Tibial nerve (tissue), 4 donors: Measurements from ENCODE around the gene SMARCD3. TPM values are rescaled to one million over a fixed set of nuclear protein-coding genes. Genes with fewer than 3 reads are reported as not detected.

ENCODE experiments used
- DNase-seq, 2 donors: peaks; one replicate each; pipeline ENCODE4 v3.0.0-alpha.2; 2019; ENCODE audit warnings: low spot score in 2 of 2
- H3K27ac ChIP-seq, 4 donors: fragments of 200-600 bp; sonication (generic) in 3 of 4; one replicate each; pipeline ENCODE4 v1.5.1; 2017 to 2019; ENCODE audit warnings: mild to moderate bottlenecking in 1 of 4
- H3K27me3 ChIP-seq, 2 donors: fragments of 200-600 bp; sonication (generic) in 1 of 2; one replicate each; pipeline versions ENCODE4 v1.5.1 to v1.6.0; 2017 to 2019
- H3K36me3 ChIP-seq, 3 donors: fragments of 200-600 bp; sonication (generic); one replicate each; pipeline ENCODE4 v1.5.1; 2018 to 2019
- H3K4me1 ChIP-seq, 4 donors: fragments of 200-600 bp; sonication (generic) in 3 of 4; one replicate each; pipeline ENCODE4 v1.5.1; 2017 to 2019
- H3K4me3 ChIP-seq, 4 donors: fragments of 200-600 bp; sonication (generic) in 3 of 4; one replicate each; pipeline ENCODE4 v1.5.1; 2017 to 2019; ENCODE audit warnings: mild to moderate bottlenecking in 1 of 4, moderate library complexity in 1 of 4
- H3K9me3 ChIP-seq, 4 donors: fragments of 200-600 bp; sonication (generic) in 3 of 4; one replicate each; pipeline ENCODE4 v1.5.1; 2017 to 2019
- EP300 ChIP-seq, 2 donors: sonication (generic); formaldehyde crosslinking; IDR thresholded peaks; one replicate each; pipeline ENCODE4 v1.6.1; 2017; ENCODE audit warnings: antibody characterized with exemption in 2 of 2, mild to moderate bottlenecking in 1 of 2
- POLR2A ChIP-seq, 2 donors: fragments of 450-650 bp; IDR thresholded peaks; one replicate each; pipeline ENCODE4 v1.6.1; 2017; ENCODE audit warnings: antibody characterized with exemption in 2 of 2, mild to moderate bottlenecking in 2 of 2, moderate library complexity in 2 of 2
- WGBS, 2 donors: methylation state at CpG; one replicate each; pipeline ENCODE4 v1.1.5; 2018; 5-methylcytosine and 5-hydroxymethylcytosine counted together
- total RNA-seq, 4 donors: library from RNA; depleted of rRNA; stranded (reverse); fragments of >200 nt; gene quantifications; one replicate each; pipeline ENCODE4 v1.1.0, GENCODE V29; 2016
- TF ChIP-seq, protein P1 (sequence below), 5 experiments: fragments of 200-600 bp in 3 of 5; fragments of 450-650 bp in 2 of 5; sonication (generic) in 3 of 5; IDR thresholded peaks; one replicate each; pipeline ENCODE4 v1.5.1; 2016 to 2019; ENCODE audit warnings: antibody characterized with exemption in 5 of 5, mild to moderate bottlenecking in 3 of 5, moderate library complexity in 2 of 5

The SMARCD3 gene
- total RNA-seq, 4 donors from 2014 or later, result 55.5 to 97.2 (median 77.3) TPM

DNA sequence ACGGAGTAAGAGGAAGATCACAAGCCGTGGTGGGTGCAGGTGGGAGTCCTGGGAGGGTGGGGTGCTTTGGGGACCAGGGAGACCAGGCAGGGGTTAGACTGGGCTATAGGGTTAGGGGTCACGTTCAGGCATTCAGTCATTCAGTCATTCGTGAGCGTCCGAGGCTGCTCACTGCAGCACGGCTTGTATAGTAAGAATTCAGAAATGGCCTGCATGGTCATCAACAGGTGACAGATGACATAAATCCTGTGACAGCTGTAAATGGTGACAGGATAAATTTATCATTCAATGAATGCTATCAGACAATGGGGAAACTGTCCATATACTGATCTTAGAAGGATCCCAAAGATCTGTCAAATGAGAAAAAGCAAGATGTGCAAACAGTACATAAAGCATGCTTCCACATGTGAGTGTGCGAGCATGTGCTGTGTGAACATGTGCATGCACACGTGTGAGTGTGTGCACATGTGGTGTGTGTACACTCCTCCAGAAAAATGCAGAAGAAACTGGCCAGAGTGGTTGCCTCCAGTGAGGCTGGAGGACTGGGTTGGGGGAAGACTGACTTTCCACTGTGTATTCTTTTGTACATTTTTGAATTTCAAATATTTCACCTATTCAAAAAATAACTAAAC, 32.0 kb upstream of the SMARCD3 start:
- WGBS, 2 donors, result 83 to 86% methylated on average over 9 of the region's 9 CpGs
- H3K27ac ChIP-seq, result no peak overlapping the region
- no peaks in the 10 kb centered on the region for H3K27me3 ChIP-seq
- no peaks in the 10 kb centered on the region for H3K9me3 ChIP-seq
- peaks cover 0 to 21% (median 8%) of the 10 kb centered on the region in 4 donors for H3K4me1 ChIP-seq
- H3K4me3 ChIP-seq, result no peak overlapping the region
- DNase-seq, result no peak
- H3K36me3 ChIP-seq, result no peaks in the 10 kb centered on the region
- TF ChIP-seq EP300 (IDR thresholded peaks at IDR 0.05) (no peak), POLR2A (IDR thresholded peaks at IDR 0.05) (no peak)
- TF ChIP-seq, protein P1, sequence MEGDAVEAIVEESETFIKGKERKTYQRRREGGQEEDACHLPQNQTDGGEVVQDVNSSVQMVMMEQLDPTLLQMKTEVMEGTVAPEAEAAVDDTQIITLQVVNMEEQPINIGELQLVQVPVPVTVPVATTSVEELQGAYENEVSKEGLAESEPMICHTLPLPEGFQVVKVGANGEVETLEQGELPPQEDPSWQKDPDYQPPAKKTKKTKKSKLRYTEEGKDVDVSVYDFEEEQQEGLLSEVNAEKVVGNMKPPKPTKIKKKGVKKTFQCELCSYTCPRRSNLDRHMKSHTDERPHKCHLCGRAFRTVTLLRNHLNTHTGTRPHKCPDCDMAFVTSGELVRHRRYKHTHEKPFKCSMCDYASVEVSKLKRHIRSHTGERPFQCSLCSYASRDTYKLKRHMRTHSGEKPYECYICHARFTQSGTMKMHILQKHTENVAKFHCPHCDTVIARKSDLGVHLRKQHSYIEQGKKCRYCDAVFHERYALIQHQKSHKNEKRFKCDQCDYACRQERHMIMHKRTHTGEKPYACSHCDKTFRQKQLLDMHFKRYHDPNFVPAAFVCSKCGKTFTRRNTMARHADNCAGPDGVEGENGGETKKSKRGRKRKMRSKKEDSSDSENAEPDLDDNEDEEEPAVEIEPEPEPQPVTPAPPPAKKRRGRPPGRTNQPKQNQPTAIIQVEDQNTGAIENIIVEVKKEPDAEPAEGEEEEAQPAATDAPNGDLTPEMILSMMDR (IDR thresholded peaks at IDR 0.05), result no peak

- Histone ChIP-seq H3K27ac (no peak overlapping the region), H3K27me3 (no peaks in the 10 kb centered on the region), H3K9me3 (no peaks in the 10 kb centered on the region), H3K36me3 (no peaks in the 10 kb centered on the region), H3K4me3 (no peak overlapping the region), H3K4me1 (peaks cover 0 to 25% (median 8%) of the 10 kb centered on the region in 4 donors)
- TF ChIP-seq EP300 (IDR thresholded peaks at IDR 0.05) (no peak), POLR2A (IDR thresholded peaks at IDR 0.05) (no peak)
- TF ChIP-seq, protein P1 (IDR thresholded peaks at IDR 0.05), result no peak
- WGBS, 2 donors, result 80 to 82% methylated on average over 5 of the region's 5 CpGs
- no peak for DNase-seq
Observed at GRCh38 chr7:151279868-151280267, 31.4 kb upstream of the SMARCD3 start.

DNA sequence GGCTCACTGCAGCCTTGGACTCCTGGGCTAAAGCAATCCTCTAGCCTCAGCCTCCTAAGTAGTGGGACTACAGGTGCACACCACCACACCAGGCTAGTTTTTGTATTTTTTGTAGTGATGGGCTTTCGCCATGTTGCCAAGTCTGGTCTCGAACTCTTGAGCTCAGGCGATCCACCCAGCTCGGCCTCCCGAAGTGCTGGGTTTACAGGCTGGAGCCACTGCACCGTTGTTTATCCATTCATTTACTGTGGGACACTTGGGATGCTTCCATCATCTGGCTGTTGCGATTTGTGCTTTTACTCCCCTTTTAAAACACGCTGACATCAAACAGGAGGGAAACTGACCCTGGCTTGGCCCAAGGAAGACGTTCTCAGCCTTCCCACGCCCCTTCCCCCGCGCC, 30.5 kb upstream of the SMARCD3 start:
- no peak overlapping the region for H3K4me3 ChIP-seq
- peaks cover 0 to 6% (median 0%) of the 10 kb centered on the region in 3 donors for H3K36me3 ChIP-seq
- peaks cover 0 to 30% (median 8%) of the 10 kb centered on the region in 4 donors for H3K4me1 ChIP-seq
- TF ChIP-seq EP300 (IDR thresholded peaks at IDR 0.05) (no peak), POLR2A (IDR thresholded peaks at IDR 0.05) (no peak)
- TF ChIP-seq, protein P1 (IDR thresholded peaks at IDR 0.05), result no peak
- no peak for DNase-seq
- 82 to 84% methylated on average over 12 of the region's 12 CpGs for WGBS, 2 donors
- H3K27me3 ChIP-seq, result no peaks in the 10 kb centered on the region
- no peak overlapping the region for H3K27ac ChIP-seq
- no peaks in the 10 kb centered on the region for H3K9me3 ChIP-seq

GRCh38 chr7:151277631-151278030, 29.1 kb upstream of the SMARCD3 start:
- TF ChIP-seq EP300 (IDR thresholded peaks at IDR 0.05) (no peak), POLR2A (IDR thresholded peaks at IDR 0.05) (no peak)
- TF ChIP-seq, protein P1 (IDR thresholded peaks at IDR 0.05), result no peak
- Histone ChIP-seq H3K36me3 (peaks cover 0 to 10% (median 0%) of the 10 kb centered on the region in 3 donors), H3K27ac (peak overlapping the region in 1 of 4 donors; percentile 76), H3K4me1 (peaks cover 0 to 32% (median 10%) of the 10 kb centered on the region in 4 donors), H3K27me3 (no peaks in the 10 kb centered on the region), H3K4me3 (peak overlapping the region in 3 of 4 donors; percentile 1 to 62 (median 42)), H3K9me3 (no peaks in the 10 kb centered on the region)
- WGBS, 2 donors, result 55 to 70% methylated on average over 6 to 8 of the region's 8 CpGs
- no peak for DNase-seq
